ENCODE results near the gene CD55.

Gene CD55

GRCh38 chr1:207331354-207332313 is 10.2 kb downstream of the CD55 start:
- peaks cover under 1% of the 10 kb centered on the region for H3K36me3 ChIP-seq (ENCODE audit: control insufficient read depth, insufficient read depth, low read length)

GRCh38 chr1:207333009-207333600 is 11.6 kb downstream of the CD55 start:
- Histone ChIP-seq H3K79me1 (ENCODE audit: low read length) (no peaks in the 10 kb centered on the region), H2BK120ac (ENCODE audit: low read depth, low read length) (no peak overlapping the region), H3K4me3 (ENCODE audit: low read length) (no peak overlapping the region), H2BK15ac (replicated peaks; ENCODE audit: low read depth) (no peak overlapping the region), H3K56ac (ENCODE audit: low read length) (no peak overlapping the region), H2AK5ac (ENCODE audit: low read length) (no peak overlapping the region), H3K79me2 (ENCODE audit: control insufficient read depth, insufficient read depth, low read length) (no peaks in the 10 kb centered on the region), H3K27me3 (ENCODE audit: insufficient read depth, low read length, poor library complexity) (no peaks in the 10 kb centered on the region), H3K18ac (ENCODE audit: low read length) (no peak overlapping the region), H3K23ac (ENCODE audit: low read length) (no peak overlapping the region), H2BK5ac (ENCODE audit: low read length) (no peak overlapping the region), H3K4me1 (ENCODE audit: control insufficient read depth, low read depth, low read length) (no peaks in the 10 kb centered on the region), H3K4me2 (ENCODE audit: low read length) (no peak overlapping the region), H4K5ac (ENCODE audit: low read length) (no peak overlapping the region), H3K4ac (ENCODE audit: low read depth, low read length) (peak overlapping the region; percentile 9), H3K27ac (ENCODE audit: low read depth, low read length) (no peak overlapping the region), H4K8ac (ENCODE audit: low read depth, low read length) (no peak overlapping the region), H3K9ac (ENCODE audit: low read length) (no peak overlapping the region), H3K36me3 (ENCODE audit: control insufficient read depth, insufficient read depth, low read length) (peaks cover 6% of the 10 kb centered on the region)
- no CpG with 5 or more reads among the region's 3 CpGs for WGBS (ENCODE audit: extremely low coverage, insufficient coverage, low lambda C conversion rate)
- no peak for DNase-seq

More at GRCh38 chr1:207331354-207332313, 10.2 kb downstream of the CD55 start:
- H3K27ac ChIP-seq (ENCODE audit: low read depth, low read length), result no peak overlapping the region
- no peak overlapping the region for H3K4me3 ChIP-seq (ENCODE audit: low read length)
- no peaks in the 10 kb centered on the region for H3K27me3 ChIP-seq (ENCODE audit: insufficient read depth, low read length, poor library complexity)
- no CpG with 5 or more reads among the region's 4 CpGs for WGBS (ENCODE audit: extremely low coverage, insufficient coverage, low lambda C conversion rate)
- no peak overlapping the region for H2BK5ac ChIP-seq (ENCODE audit: low read length)
- H2BK15ac ChIP-seq (replicated peaks; ENCODE audit: low read depth), result no peak overlapping the region
- DNase-seq, result no peak
- H2AK5ac ChIP-seq (ENCODE audit: low read length), result no peak overlapping the region
- H3K79me2 ChIP-seq (ENCODE audit: control insufficient read depth, insufficient read depth, low read length), result no peaks in the 10 kb centered on the region
- H4K8ac ChIP-seq (ENCODE audit: low read depth, low read length), result no peak overlapping the region
- H3K9ac ChIP-seq (ENCODE audit: low read length), result no peak overlapping the region
- no peak overlapping the region for H3K4me2 ChIP-seq (ENCODE audit: low read length)
- no peak overlapping the region for H2BK120ac ChIP-seq (ENCODE audit: low read depth, low read length)
- H3K56ac ChIP-seq (ENCODE audit: low read length), result no peak overlapping the region
- no peaks in the 10 kb centered on the region for H3K79me1 ChIP-seq (ENCODE audit: low read length)
- H3K23ac ChIP-seq (ENCODE audit: low read length), result no peak overlapping the region
- no peak overlapping the region for H3K4ac ChIP-seq (ENCODE audit: low read depth, low read length)
- no peak overlapping the region for H3K18ac ChIP-seq (ENCODE audit: low read length)
- no peak overlapping the region for H4K5ac ChIP-seq (ENCODE audit: low read length)
- H3K4me1 ChIP-seq (ENCODE audit: control insufficient read depth, low read depth, low read length), result no peaks in the 10 kb centered on the region

GRCh38 chr1:207333620-207334019 is 12.1 kb downstream of the CD55 start:
- no peaks in the 10 kb centered on the region for H3K79me2 ChIP-seq (ENCODE audit: control insufficient read depth, insufficient read depth, low read length)
- H3K23ac ChIP-seq (ENCODE audit: low read length), result no peak overlapping the region
- H4K8ac ChIP-seq (ENCODE audit: low read depth, low read length), result no peak overlapping the region
- H3K56ac ChIP-seq (ENCODE audit: low read length), result no peak overlapping the region
- H3K4me1 ChIP-seq (ENCODE audit: control insufficient read depth, low read depth, low read length), result no peaks in the 10 kb centered on the region
- no peak overlapping the region for H3K27ac ChIP-seq (ENCODE audit: low read depth, low read length)
- no peak overlapping the region for H3K18ac ChIP-seq (ENCODE audit: low read length)
- no peaks in the 10 kb centered on the region for H3K79me1 ChIP-seq (ENCODE audit: low read length)
- no peaks in the 10 kb centered on the region for H3K27me3 ChIP-seq (ENCODE audit: insufficient read depth, low read length, poor library complexity)
- WGBS (ENCODE audit: extremely low coverage, insufficient coverage, low lambda C conversion rate), result no CpG with 5 or more reads among the region's 1 CpG
- no peak overlapping the region for H3K4ac ChIP-seq (ENCODE audit: low read depth, low read length)
- no peak overlapping the region for H2AK5ac ChIP-seq (ENCODE audit: low read length)
- no peak for DNase-seq
- no peak overlapping the region for H2BK120ac ChIP-seq (ENCODE audit: low read depth, low read length)
- no peak overlapping the region for H3K9ac ChIP-seq (ENCODE audit: low read length)
- H3K36me3 ChIP-seq (ENCODE audit: control insufficient read depth, insufficient read depth, low read length), result peaks cover 6% of the 10 kb centered on the region
- no peak overlapping the region for H2BK5ac ChIP-seq (ENCODE audit: low read length)
- no peak overlapping the region for H3K4me2 ChIP-seq (ENCODE audit: low read length)
- H3K4me3 ChIP-seq (ENCODE audit: low read length), result no peak overlapping the region
- no peak overlapping the region for H4K5ac ChIP-seq (ENCODE audit: low read length)
- no peak overlapping the region for H2BK15ac ChIP-seq (replicated peaks; ENCODE audit: low read depth)

GRCh38 chr1:207334337-207334736 is 12.9 kb downstream of the CD55 start:
- Histone ChIP-seq H2BK5ac (ENCODE audit: low read length) (no peak overlapping the region), H3K79me2 (ENCODE audit: control insufficient read depth, insufficient read depth, low read length) (no peaks in the 10 kb centered on the region), H3K9ac (ENCODE audit: low read length) (no peak overlapping the region), H3K4me3 (ENCODE audit: low read length) (no peak overlapping the region), H2AK5ac (ENCODE audit: low read length) (no peak overlapping the region), H3K56ac (ENCODE audit: low read length) (no peak overlapping the region), H3K27ac (ENCODE audit: low read depth, low read length) (no peak overlapping the region), H3K4ac (ENCODE audit: low read depth, low read length) (no peak overlapping the region), H2BK120ac (ENCODE audit: low read depth, low read length) (no peak overlapping the region), H3K79me1 (ENCODE audit: low read length) (no peaks in the 10 kb centered on the region), H3K4me2 (ENCODE audit: low read length) (no peak overlapping the region), H3K4me1 (ENCODE audit: control insufficient read depth, low read depth, low read length) (no peaks in the 10 kb centered on the region), H4K5ac (ENCODE audit: low read length) (no peak overlapping the region), H3K23ac (ENCODE audit: low read length) (no peak overlapping the region), H3K36me3 (ENCODE audit: control insufficient read depth, insufficient read depth, low read length) (peaks cover 6% of the 10 kb centered on the region), H3K18ac (ENCODE audit: low read length) (no peak overlapping the region), H4K8ac (ENCODE audit: low read depth, low read length) (no peak overlapping the region), H2BK15ac (replicated peaks; ENCODE audit: low read depth) (no peak overlapping the region), H3K27me3 (ENCODE audit: insufficient read depth, low read length, poor library complexity) (no peaks in the 10 kb centered on the region)
- DNase-seq, result no peak
- WGBS (ENCODE audit: extremely low coverage, insufficient coverage, low lambda C conversion rate), result no CpG with 5 or more reads among the region's 1 CpG

GRCh38 chr1:207335138-207335537 is 13.7 kb downstream of the CD55 start:
- no peak overlapping the region for H2AK5ac ChIP-seq (ENCODE audit: low read length)
- WGBS (ENCODE audit: extremely low coverage, insufficient coverage, low lambda C conversion rate), result no CpG with 5 or more reads among the region's 3 CpGs

More at GRCh38 chr1:207335138-207335537, 13.7 kb downstream of the CD55 start:
- H3K9ac ChIP-seq (ENCODE audit: low read length), result no peak overlapping the region
- H2BK15ac ChIP-seq (replicated peaks; ENCODE audit: low read depth), result no peak overlapping the region
- H2BK5ac ChIP-seq (ENCODE audit: low read length), result no peak overlapping the region
- H4K5ac ChIP-seq (ENCODE audit: low read length), result no peak overlapping the region
- no peak overlapping the region for H3K27ac ChIP-seq (ENCODE audit: low read depth, low read length)
- H3K36me3 ChIP-seq (ENCODE audit: control insufficient read depth, insufficient read depth, low read length), result peaks cover 6% of the 10 kb centered on the region
- H3K18ac ChIP-seq (ENCODE audit: low read length), result no peak overlapping the region
- no peak overlapping the region for H2BK120ac ChIP-seq (ENCODE audit: low read depth, low read length)
- H3K27me3 ChIP-seq (ENCODE audit: insufficient read depth, low read length, poor library complexity), result no peaks in the 10 kb centered on the region
- H3K23ac ChIP-seq (ENCODE audit: low read length), result no peak overlapping the region
- H3K79me1 ChIP-seq (ENCODE audit: low read length), result no peaks in the 10 kb centered on the region
- H3K4me3 ChIP-seq (ENCODE audit: low read length), result no peak overlapping the region
- H3K4ac ChIP-seq (ENCODE audit: low read depth, low read length), result no peak overlapping the region
- no peaks in the 10 kb centered on the region for H3K4me1 ChIP-seq (ENCODE audit: control insufficient read depth, low read depth, low read length)
- no peak overlapping the region for H3K4me2 ChIP-seq (ENCODE audit: low read length)
- H4K8ac ChIP-seq (ENCODE audit: low read depth, low read length), result no peak overlapping the region
- no peak for DNase-seq
- no peaks in the 10 kb centered on the region for H3K79me2 ChIP-seq (ENCODE audit: control insufficient read depth, insufficient read depth, low read length)
- H3K56ac ChIP-seq (ENCODE audit: low read length), result no peak overlapping the region
